ENCODE data around the gene CDRT4.

CDRT4 gene

GRCh38 chr17:15388356-15389041 is 78.9 kb downstream of the CDRT4 start:
- no peak for DNase-seq

- no peak for DNase-seq
Observed at GRCh38 chr17:15386083-15386482, 81.3 kb downstream of the CDRT4 start.

All from NCI-H446 treated with DMSO at 0.1 percent for 48 hours (cell line).